Measurements from ENCODE around the gene CIP2A.

- TF ChIP-seq, protein P1, sequence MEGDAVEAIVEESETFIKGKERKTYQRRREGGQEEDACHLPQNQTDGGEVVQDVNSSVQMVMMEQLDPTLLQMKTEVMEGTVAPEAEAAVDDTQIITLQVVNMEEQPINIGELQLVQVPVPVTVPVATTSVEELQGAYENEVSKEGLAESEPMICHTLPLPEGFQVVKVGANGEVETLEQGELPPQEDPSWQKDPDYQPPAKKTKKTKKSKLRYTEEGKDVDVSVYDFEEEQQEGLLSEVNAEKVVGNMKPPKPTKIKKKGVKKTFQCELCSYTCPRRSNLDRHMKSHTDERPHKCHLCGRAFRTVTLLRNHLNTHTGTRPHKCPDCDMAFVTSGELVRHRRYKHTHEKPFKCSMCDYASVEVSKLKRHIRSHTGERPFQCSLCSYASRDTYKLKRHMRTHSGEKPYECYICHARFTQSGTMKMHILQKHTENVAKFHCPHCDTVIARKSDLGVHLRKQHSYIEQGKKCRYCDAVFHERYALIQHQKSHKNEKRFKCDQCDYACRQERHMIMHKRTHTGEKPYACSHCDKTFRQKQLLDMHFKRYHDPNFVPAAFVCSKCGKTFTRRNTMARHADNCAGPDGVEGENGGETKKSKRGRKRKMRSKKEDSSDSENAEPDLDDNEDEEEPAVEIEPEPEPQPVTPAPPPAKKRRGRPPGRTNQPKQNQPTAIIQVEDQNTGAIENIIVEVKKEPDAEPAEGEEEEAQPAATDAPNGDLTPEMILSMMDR (IDR thresholded peaks at IDR 0.05; ENCODE audit: low read depth, low read length, missing input control) = no peak
- TF ChIP-seq RAD21 (IDR thresholded peaks at IDR 0.05) = no peak
- no peak for TF ChIP-seq GABPA (IDR thresholded peaks at IDR 0.05 in 1 of 2, conservative IDR thresholded peaks at IDR 0.05 in 1 of 2)
- TF ChIP-seq YY1 (IDR thresholded peaks at IDR 0.05) = no peak
- TF ChIP-seq SP1 (IDR thresholded peaks at IDR 0.05) = no peak
These were observed 9.1 kb upstream of the CIP2A start for GRCh38 chr3:108598375-108598774.
